Subcutaneous adipose tissue (tissue), 4 donors: Measurements from ENCODE around the gene OLFML2A. TPM values are rescaled to one million over a fixed set of nuclear protein-coding genes. Genes with fewer than 3 reads are reported as not detected.

Source experiments
- total RNA-seq, 4 donors: library from RNA; depleted of rRNA; stranded (reverse); fragments of >200 nt; gene quantifications; one replicate each; pipeline ENCODE4 v1.1.0, GENCODE V29; 2016
- TF ChIP-seq, protein P1 (sequence below): fragments of 450-650 bp; IDR thresholded peaks from one replicate; pipeline ENCODE4 v1.5.1; 2016; ENCODE audit warnings: low read depth, mild to moderate bottlenecking, control low read depth, antibody characterized with exemption, moderate library complexity

OLFML2A gene
- total RNA-seq, 4 donors from 2014 or later: 6.7 to 38.2 (median 12.5) TPM

DNA sequence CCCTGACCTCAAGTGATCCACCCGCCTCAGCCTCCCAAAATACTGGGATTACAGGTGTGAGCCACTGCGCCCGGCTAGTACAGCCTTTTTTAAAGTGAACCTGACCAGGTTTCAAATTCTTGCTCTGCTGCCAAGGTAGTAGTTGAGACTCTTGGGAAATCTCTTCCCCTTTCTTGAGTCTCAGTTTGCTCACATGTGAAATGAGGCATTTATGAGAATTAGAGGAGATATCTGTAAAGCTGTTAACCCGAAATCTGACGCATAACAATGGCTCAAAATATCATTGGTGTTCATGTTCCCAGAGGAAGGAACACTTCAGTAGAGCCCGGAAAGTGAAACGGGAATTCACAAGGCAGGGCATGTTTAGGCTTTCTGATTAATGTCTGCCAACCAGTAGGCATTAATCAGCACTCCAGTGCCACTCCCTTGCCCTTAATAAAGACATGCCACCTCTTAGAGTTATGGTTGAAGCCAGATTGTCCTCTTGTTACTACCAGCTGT lies 86.5 kb downstream of the OLFML2A start:
- TF ChIP-seq, protein P1, sequence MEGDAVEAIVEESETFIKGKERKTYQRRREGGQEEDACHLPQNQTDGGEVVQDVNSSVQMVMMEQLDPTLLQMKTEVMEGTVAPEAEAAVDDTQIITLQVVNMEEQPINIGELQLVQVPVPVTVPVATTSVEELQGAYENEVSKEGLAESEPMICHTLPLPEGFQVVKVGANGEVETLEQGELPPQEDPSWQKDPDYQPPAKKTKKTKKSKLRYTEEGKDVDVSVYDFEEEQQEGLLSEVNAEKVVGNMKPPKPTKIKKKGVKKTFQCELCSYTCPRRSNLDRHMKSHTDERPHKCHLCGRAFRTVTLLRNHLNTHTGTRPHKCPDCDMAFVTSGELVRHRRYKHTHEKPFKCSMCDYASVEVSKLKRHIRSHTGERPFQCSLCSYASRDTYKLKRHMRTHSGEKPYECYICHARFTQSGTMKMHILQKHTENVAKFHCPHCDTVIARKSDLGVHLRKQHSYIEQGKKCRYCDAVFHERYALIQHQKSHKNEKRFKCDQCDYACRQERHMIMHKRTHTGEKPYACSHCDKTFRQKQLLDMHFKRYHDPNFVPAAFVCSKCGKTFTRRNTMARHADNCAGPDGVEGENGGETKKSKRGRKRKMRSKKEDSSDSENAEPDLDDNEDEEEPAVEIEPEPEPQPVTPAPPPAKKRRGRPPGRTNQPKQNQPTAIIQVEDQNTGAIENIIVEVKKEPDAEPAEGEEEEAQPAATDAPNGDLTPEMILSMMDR: no peak

Other genes starting within 250 kb of the OLFML2A start
- gene NR6A1, start 5.8 kb upstream of the OLFML2A start, total RNA-seq: 1 to 10 TPM in 3 of 4 donors, under 1 TPM in 1; 0.65 to 4.4 (median 1.6) TPM
- not detected for gene WDR38, start 76.3 kb downstream of the OLFML2A start, total RNA-seq
- 1,000 to 10,000 TPM; 1,659 to 2,605 (median 2,251) TPM for gene RPL35, start 84.8 kb downstream of the OLFML2A start, total RNA-seq
- 10 to 100 TPM; 13.8 to 29.2 (median 16.3) TPM for gene ARPC5L, start 85.0 kb downstream of the OLFML2A start, total RNA-seq
- 10 to 100 TPM; 15.1 to 26.0 (median 21.5) TPM for gene GOLGA1, start 163.9 kb downstream of the OLFML2A start, total RNA-seq